Hair follicular keratinocyte (primary cell): ENCODE data around the gene MAP4K3. TPM values are rescaled to one million over a fixed set of nuclear protein-coding genes. Genes with fewer than 3 reads are reported as not detected.

Experiments used
- total RNA-seq: library from RNA; depleted of rRNA; stranded (reverse); fragments of >200 nt; gene quantifications from 2 replicates; pipeline ENCODE4 v1.2.3, GENCODE V29; 2015

Gene MAP4K3
- total RNA-seq = 9.6 and 19.5 TPM in 2 replicates

DNA sequence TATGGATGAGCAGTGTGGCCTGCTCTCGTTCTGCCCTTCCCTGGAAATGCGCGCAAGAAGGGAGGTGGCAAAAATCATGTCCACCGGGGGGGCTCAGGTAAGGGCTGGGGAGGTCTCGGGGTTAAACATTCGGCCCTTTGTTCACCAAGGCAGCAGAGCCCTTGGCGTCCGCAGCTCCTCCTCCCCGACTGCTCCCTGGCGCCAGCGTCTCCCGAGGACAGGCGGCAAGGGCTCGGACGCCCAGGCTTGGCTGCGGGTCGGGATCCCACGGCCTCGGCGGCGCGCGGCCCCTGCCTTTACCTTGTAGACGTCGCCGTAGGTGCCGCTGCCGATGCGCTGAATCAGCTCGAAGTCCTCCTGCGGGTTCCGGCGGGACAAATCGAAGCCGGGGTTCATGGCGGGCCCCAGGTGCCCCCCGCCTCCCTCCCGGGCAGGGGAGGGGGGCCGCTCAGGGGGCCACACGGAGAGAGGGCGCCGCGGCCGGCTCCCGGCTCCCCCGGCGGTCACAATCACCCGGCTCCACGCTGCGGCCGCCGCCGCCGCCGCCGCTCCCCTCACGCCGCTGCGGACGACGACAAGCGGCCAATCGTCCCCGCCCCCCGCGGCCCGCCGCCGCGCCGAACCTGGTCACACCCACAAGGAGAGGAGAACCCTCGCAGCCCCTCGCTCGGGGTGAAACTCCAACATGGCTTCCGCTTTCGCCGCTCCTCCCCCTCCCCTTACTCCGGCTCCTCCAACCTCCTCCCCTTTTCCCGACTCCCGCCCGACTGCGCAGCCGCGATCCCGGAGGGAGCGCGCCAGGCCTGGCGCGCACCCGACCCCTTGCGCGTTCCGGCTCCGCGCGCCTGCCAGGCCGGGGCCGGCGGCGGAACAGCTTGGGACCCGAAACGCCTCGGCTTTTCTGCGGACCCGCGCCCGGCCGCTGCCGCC lies at the start of gene MAP4K3:
MAP4K3 (minus strand) TSS at position 694 of the 930 bp plus-strand sequence; CDS start at position 396, 298 bp downstream.

DNA sequence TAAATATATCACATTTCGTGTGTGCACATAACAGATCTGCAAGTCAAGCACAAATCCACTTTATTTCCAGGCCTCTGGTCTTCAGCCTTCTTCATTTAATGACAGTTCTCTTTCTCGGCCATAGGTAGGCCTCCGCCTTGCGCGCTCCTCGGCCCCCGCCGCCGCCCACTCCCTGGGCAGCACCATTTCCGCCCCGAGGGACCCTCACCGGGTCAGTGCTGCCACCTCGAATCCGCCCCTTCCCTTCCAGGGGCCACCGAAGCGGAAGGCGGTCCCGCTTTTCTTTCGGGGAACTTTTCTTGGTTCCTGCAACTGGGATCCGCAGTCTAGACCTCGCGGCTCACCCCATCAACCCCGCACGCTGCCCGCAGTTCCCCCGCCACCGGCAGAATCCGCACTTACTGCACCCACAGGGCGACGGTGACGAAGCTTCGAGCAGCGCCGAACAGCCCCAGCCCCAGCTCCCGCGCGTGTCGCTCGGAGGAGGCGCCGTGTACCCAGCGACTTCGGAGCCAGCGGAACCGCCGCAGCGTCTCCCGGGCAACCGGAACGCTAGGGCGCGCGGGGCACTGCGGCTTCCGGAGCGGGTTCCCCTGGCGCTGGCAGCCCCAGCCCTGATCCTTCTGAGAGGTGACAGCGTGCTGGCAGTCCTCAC lies 193.5 kb downstream of the MAP4K3 start, which contains the start of gene CDKL4:
CDKL4 (minus strand) TSS at position 502 of the 655 bp plus-strand sequence.

Other genes with a start within 250 kb of the MAP4K3 start
- not detected in 2 replicates for gene CDKL4, start 193.3 kb downstream of the MAP4K3 start, total RNA-seq
- 0.31 and 0.80 TPM in 2 replicates for gene TMEM178A, start 228.6 kb upstream of the MAP4K3 start, total RNA-seq